Middle frontal gyrus (tissue), 1 donor: Measurements from ENCODE around the gene OR6C65.
"Not testable (repeated sequence)": the region's sequence is repeated elsewhere in the genome, so short reads cannot be mapped to it uniquely, and the experiment has no call there.

ENCODE experiments used
- DNase-seq: peaks from one replicate; pipeline ENCODE4 v3.0.0-alpha.2; 2015; ENCODE audit warnings: low spot score; ENCODE audit errors: extremely low spot score

The OR6C65 gene

GRCh38 chr12:55400229-55400628 lies at the start of gene OR6C65:
Gene OR6C65 (plus strand): TSS chr12:55400529. CDS start chr12:55400529, 0 bp downstream.
- no peak for DNase-seq

- DNase-seq = not testable (repeated sequence)
Observed at GRCh38 chr12:55355338-55355737, 45.0 kb upstream of the OR6C65 start.

GRCh38 chr12:55362675-55363074 lies 37.7 kb upstream of the OR6C65 start, which contains the start of gene OR6C75:
Gene OR6C75 (plus strand): TSS chr12:55362975. CDS start chr12:55365111, 2,136 bp downstream.
- DNase-seq = no peak

- no peak for DNase-seq
Observed at GRCh38 chr12:55365086-55365485, 35.2 kb upstream of the OR6C65 start.

GRCh38 chr12:55372521-55372920 lies 27.8 kb upstream of the OR6C65 start:
- DNase-seq = no peak

GRCh38 chr12:55385891-55386290 lies 14.4 kb upstream of the OR6C65 start:
- DNase-seq = no peak

GRCh38 chr12:55392032-55392795 lies 8.1 kb upstream of the OR6C65 start:
- DNase-seq = no peak

GRCh38 chr12:55396326-55396725 lies 4.0 kb upstream of the OR6C65 start:
- no peak for DNase-seq

- no peak for DNase-seq
Observed at GRCh38 chr12:55407866-55408265, 7.5 kb downstream of the OR6C65 start.

GRCh38 chr12:55409133-55409532 lies 8.8 kb downstream of the OR6C65 start:
- DNase-seq = not testable (repeated sequence)

- not testable (repeated sequence) for DNase-seq
Observed at GRCh38 chr12:55412138-55412537, 11.8 kb downstream of the OR6C65 start.

GRCh38 chr12:55413498-55414388 lies 13.4 kb downstream of the OR6C65 start:
- DNase-seq = not testable (repeated sequence)

GRCh38 chr12:55414396-55414823 lies 14.1 kb downstream of the OR6C65 start:
- not testable (repeated sequence) for DNase-seq

- DNase-seq = not testable (repeated sequence)
Observed at GRCh38 chr12:55414889-55415288, 14.6 kb downstream of the OR6C65 start.

GRCh38 chr12:55416961-55417360 lies 16.6 kb downstream of the OR6C65 start:
- no peak for DNase-seq

GRCh38 chr12:55420307-55420962 lies 20.1 kb downstream of the OR6C65 start:
- no peak for DNase-seq

GRCh38 chr12:55425954-55426353 lies 25.6 kb downstream of the OR6C65 start, which contains the start of gene OR6C76:
Gene OR6C76 (plus strand): TSS chr12:55426254. CDS start chr12:55426254, 0 bp downstream.
- DNase-seq = no peak

- no peak for DNase-seq
Observed at GRCh38 chr12:55428331-55429243, 28.3 kb downstream of the OR6C65 start.

- DNase-seq = not testable (repeated sequence)
Observed at GRCh38 chr12:55441233-55441632, 40.9 kb downstream of the OR6C65 start.

- DNase-seq = no peak
Observed at GRCh38 chr12:55443776-55444175, 43.4 kb downstream of the OR6C65 start, which contains the start of gene OR6C2. Gene OR6C2 (plus strand): TSS chr12:55444076. CDS start chr12:55452214, 8,138 bp downstream.
